Suprapubic skin (tissue), 4 donors: ENCODE data around the gene CREG2.

ENCODE experiments used
- POLR2A ChIP-seq, 2 donors: fragments of 450-650 bp; IDR thresholded peaks; one replicate each; pipeline ENCODE4 v1.6.1; 2017; ENCODE audit warnings: antibody characterized with exemption in 2 of 2, mild to moderate bottlenecking in 2 of 2, moderate library complexity in 2 of 2
- POLR2AphosphoS5 ChIP-seq, 3 donors: sonication (generic); formaldehyde crosslinking; IDR thresholded peaks; one replicate each; pipeline ENCODE4 v1.6.1; 2017; ENCODE audit warnings: antibody characterized with exemption in 3 of 3
- TF ChIP-seq, protein P1 (sequence below), 2 donors: fragments of 200-600 bp in 1 of 2; fragments of 450-650 bp in 1 of 2; sonication (generic) in 1 of 2; IDR thresholded peaks; one replicate each; pipeline ENCODE4 v1.5.1; 2016 to 2019; ENCODE audit warnings: antibody characterized with exemption in 2 of 2, mild to moderate bottlenecking in 1 of 2, moderate library complexity in 1 of 2

DNA sequence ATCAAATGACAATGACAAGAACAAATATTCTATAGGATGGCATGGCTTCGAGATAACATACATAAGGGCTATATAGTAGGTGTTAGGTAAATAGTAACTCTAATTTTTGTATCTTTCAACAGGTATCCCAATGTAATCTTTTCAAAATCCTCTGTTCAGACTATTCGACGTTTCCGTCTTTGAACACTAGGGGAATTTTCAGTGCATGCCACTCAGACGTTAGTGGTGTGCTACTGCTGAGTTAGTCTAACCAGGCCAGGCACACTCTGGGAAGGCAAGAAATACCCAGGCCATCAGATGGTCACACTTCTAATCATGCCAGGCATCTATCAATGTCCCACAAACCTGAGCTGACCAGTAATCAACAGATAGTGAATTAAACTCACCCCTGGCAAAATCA is 14.6 kb upstream of the CREG2 start:
- TF ChIP-seq POLR2AphosphoS5 (IDR thresholded peaks at IDR 0.05) (no peak), POLR2A (IDR thresholded peaks at IDR 0.05) (no peak)
- TF ChIP-seq, protein P1, sequence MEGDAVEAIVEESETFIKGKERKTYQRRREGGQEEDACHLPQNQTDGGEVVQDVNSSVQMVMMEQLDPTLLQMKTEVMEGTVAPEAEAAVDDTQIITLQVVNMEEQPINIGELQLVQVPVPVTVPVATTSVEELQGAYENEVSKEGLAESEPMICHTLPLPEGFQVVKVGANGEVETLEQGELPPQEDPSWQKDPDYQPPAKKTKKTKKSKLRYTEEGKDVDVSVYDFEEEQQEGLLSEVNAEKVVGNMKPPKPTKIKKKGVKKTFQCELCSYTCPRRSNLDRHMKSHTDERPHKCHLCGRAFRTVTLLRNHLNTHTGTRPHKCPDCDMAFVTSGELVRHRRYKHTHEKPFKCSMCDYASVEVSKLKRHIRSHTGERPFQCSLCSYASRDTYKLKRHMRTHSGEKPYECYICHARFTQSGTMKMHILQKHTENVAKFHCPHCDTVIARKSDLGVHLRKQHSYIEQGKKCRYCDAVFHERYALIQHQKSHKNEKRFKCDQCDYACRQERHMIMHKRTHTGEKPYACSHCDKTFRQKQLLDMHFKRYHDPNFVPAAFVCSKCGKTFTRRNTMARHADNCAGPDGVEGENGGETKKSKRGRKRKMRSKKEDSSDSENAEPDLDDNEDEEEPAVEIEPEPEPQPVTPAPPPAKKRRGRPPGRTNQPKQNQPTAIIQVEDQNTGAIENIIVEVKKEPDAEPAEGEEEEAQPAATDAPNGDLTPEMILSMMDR (IDR thresholded peaks at IDR 0.05) = no peak
